OCI-LY7 (cell line): Measurements from ENCODE around the gene TMEM39B.

ENCODE experiments used
- CTCF ChIP-seq: fragments of 200-600 bp; sonication (generic); conservative IDR thresholded peaks from 2 replicates; pipeline ENCODE4 v1.5.1; 2014; ENCODE audit warnings: mild to moderate bottlenecking, antibody characterized with exemption, low read length, moderate library complexity, mixed read lengths
- EZH2phosphoT487 ChIP-seq: fragments of 200-600 bp; sonication (generic); IDR thresholded peaks from 2 replicates; pipeline ENCODE4 v1.6.1; 2018; ENCODE audit warnings: low read depth, borderline replicate concordance, mild to moderate bottlenecking, mixed run types, antibody characterized with exemption, low read length, moderate library complexity, mixed read lengths

GRCh38 chr1:32100807-32101708 is 28.3 kb downstream of the TMEM39B start:
- TF ChIP-seq CTCF, result no peak
- no peak for TF ChIP-seq EZH2phosphoT487
